Central memory CD8-positive, alpha-beta T cell (primary cell): ENCODE measurements around the gene PRKCD.
A peak's percentile ranks its signal among the peaks of the same experiment; 100 is the strongest.

Source experiments
- ATAC-seq: fragments of 150-1000 bp; cut with Tn5 transposase; replicated peaks from 2 replicates; pipeline ENCODE4 v1.10.0; 2022; ENCODE audit warnings: mild to moderate bottlenecking, moderate FRiP score, moderate number of reproducible peaks; ENCODE audit not compliant: poor library complexity, severe bottlenecking; ENCODE audit errors: extremely low read depth
- DNase-seq, 2 donors: peaks; one replicate each; pipeline ENCODE4 v3.0.0; 2021; ENCODE audit warnings: low spot score in 2 of 2
- H3K27ac Mint-ChIP-seq: one replicate; pipeline ENCODE4 v1.8.0; 2022; ENCODE audit warnings: low read depth, mild to moderate bottlenecking, moderate library complexity, mixed read lengths
- H3K27me3 Mint-ChIP-seq: one replicate; pipeline ENCODE4 v1.8.0; 2022; ENCODE audit warnings: mixed read lengths
- H3K36me3 Mint-ChIP-seq: one replicate; pipeline ENCODE4 v1.8.0; 2022; ENCODE audit warnings: mild to moderate bottlenecking, moderate library complexity, mixed read lengths; ENCODE audit not compliant: insufficient read depth
- H3K4me1 Mint-ChIP-seq: one replicate; pipeline ENCODE4 v1.8.0; 2022; ENCODE audit warnings: mixed read lengths
- H3K4me3 Mint-ChIP-seq: one replicate; pipeline ENCODE4 v1.8.0; 2022; ENCODE audit warnings: mild to moderate bottlenecking, moderate library complexity, mixed read lengths
- H3K9me3 Mint-ChIP-seq: one replicate; pipeline ENCODE4 v1.8.0; 2022; ENCODE audit warnings: mixed read lengths

PRKCD gene

GRCh38 chr3:53194210-53195065 lies 33.4 kb downstream of the PRKCD start:
- ATAC-seq (no peak), DNase-seq (no peak)
- Mint-ChIP-seq H3K27ac (no peak overlapping the region), H3K4me1 (peaks cover 14% of the 10 kb centered on the region), H3K4me3 (no peak overlapping the region), H3K9me3 (no peaks in the 10 kb centered on the region), H3K36me3 (peaks cover 25% of the 10 kb centered on the region), H3K27me3 (no peaks in the 10 kb centered on the region)

GRCh38 chr3:53195066-53195450 lies 34.0 kb downstream of the PRKCD start:
- no peak overlapping the region for H3K27ac Mint-ChIP-seq
- no peak for DNase-seq
- peaks cover 14% of the 10 kb centered on the region for H3K4me1 Mint-ChIP-seq
- H3K9me3 Mint-ChIP-seq: no peaks in the 10 kb centered on the region
- no peak overlapping the region for H3K4me3 Mint-ChIP-seq
- no peak for ATAC-seq
- peaks cover 3% of the 10 kb centered on the region for H3K27me3 Mint-ChIP-seq
- peaks cover 22% of the 10 kb centered on the region for H3K36me3 Mint-ChIP-seq

- DNase-seq (peak; percentile 31 to 43), ATAC-seq (peak; percentile 47)
- Mint-ChIP-seq H3K27ac (no peak overlapping the region), H3K27me3 (peaks cover 11% of the 10 kb centered on the region), H3K36me3 (peaks cover 15% of the 10 kb centered on the region), H3K9me3 (no peaks in the 10 kb centered on the region), H3K4me3 (no peak overlapping the region), H3K4me1 (peaks cover 14% of the 10 kb centered on the region)
Observed at GRCh38 chr3:53195602-53196574, 34.9 kb downstream of the PRKCD start.

- H3K27me3 Mint-ChIP-seq: peaks cover 15% of the 10 kb centered on the region
- H3K27ac Mint-ChIP-seq: no peak overlapping the region
- peaks cover 15% of the 10 kb centered on the region for H3K36me3 Mint-ChIP-seq
- DNase-seq (no peak), ATAC-seq (peak; percentile 45)
- H3K4me3 Mint-ChIP-seq: no peak overlapping the region
- no peaks in the 10 kb centered on the region for H3K9me3 Mint-ChIP-seq
- peaks cover 14% of the 10 kb centered on the region for H3K4me1 Mint-ChIP-seq
Observed at GRCh38 chr3:53196575-53197407, 35.8 kb downstream of the PRKCD start.

- Mint-ChIP-seq H3K4me3 (no peak overlapping the region), H3K9me3 (no peaks in the 10 kb centered on the region), H3K36me3 (peaks cover 5% of the 10 kb centered on the region), H3K27me3 (peaks cover 25% of the 10 kb centered on the region), H3K27ac (no peak overlapping the region), H3K4me1 (peaks cover 8% of the 10 kb centered on the region)
- no peak for DNase-seq
- ATAC-seq: no peak
Observed at GRCh38 chr3:53198256-53198977, 37.4 kb downstream of the PRKCD start.

GRCh38 chr3:53198996-53199395 lies 38.0 kb downstream of the PRKCD start:
- no peak overlapping the region for H3K27ac Mint-ChIP-seq
- H3K9me3 Mint-ChIP-seq: no peaks in the 10 kb centered on the region
- no peak overlapping the region for H3K4me3 Mint-ChIP-seq
- peaks cover 8% of the 10 kb centered on the region for H3K4me1 Mint-ChIP-seq
- peaks cover 7% of the 10 kb centered on the region for H3K36me3 Mint-ChIP-seq
- peaks cover 25% of the 10 kb centered on the region for H3K27me3 Mint-ChIP-seq
- ATAC-seq: no peak
- no peak for DNase-seq

GRCh38 chr3:53199834-53200233 lies 38.8 kb downstream of the PRKCD start:
- Mint-ChIP-seq H3K4me3 (no peak overlapping the region), H3K36me3 (peaks cover 7% of the 10 kb centered on the region), H3K27me3 (peaks cover 25% of the 10 kb centered on the region), H3K27ac (no peak overlapping the region), H3K9me3 (no peaks in the 10 kb centered on the region), H3K4me1 (peaks cover 8% of the 10 kb centered on the region)
- DNase-seq: no peak
- no peak for ATAC-seq

- Mint-ChIP-seq H3K9me3 (no peaks in the 10 kb centered on the region), H3K4me3 (no peak overlapping the region), H3K27me3 (peaks cover 25% of the 10 kb centered on the region), H3K4me1 (no peaks in the 10 kb centered on the region), H3K27ac (no peak overlapping the region), H3K36me3 (peaks cover 5% of the 10 kb centered on the region)
- no peak for ATAC-seq
- no peak for DNase-seq
Observed at GRCh38 chr3:53200501-53201498, 39.8 kb downstream of the PRKCD start.

- H3K9me3 Mint-ChIP-seq: no peaks in the 10 kb centered on the region
- peaks cover 25% of the 10 kb centered on the region for H3K27me3 Mint-ChIP-seq
- no peak overlapping the region for H3K4me3 Mint-ChIP-seq
- DNase-seq: no peak
- peak overlapping the region; percentile 34 for H3K27ac Mint-ChIP-seq
- peaks cover 1% of the 10 kb centered on the region for H3K36me3 Mint-ChIP-seq
- H3K4me1 Mint-ChIP-seq: no peaks in the 10 kb centered on the region
- ATAC-seq: no peak
Observed at GRCh38 chr3:53202331-53203015, 41.5 kb downstream of the PRKCD start.

GRCh38 chr3:53211706-53212702 lies 51.0 kb downstream of the PRKCD start:
- H3K4me3 Mint-ChIP-seq: no peak overlapping the region
- H3K4me1 Mint-ChIP-seq: no peaks in the 10 kb centered on the region
- H3K27ac Mint-ChIP-seq: no peak overlapping the region
- DNase-seq: no peak
- H3K27me3 Mint-ChIP-seq: peaks cover 18% of the 10 kb centered on the region
- no peak for ATAC-seq
- peaks cover 2% of the 10 kb centered on the region for H3K36me3 Mint-ChIP-seq
- peaks cover 4% of the 10 kb centered on the region for H3K9me3 Mint-ChIP-seq
